Neural crest cell (in vitro differentiated cells): ENCODE measurements around the gene ANKRD53. TPM values are rescaled to one million over a fixed set of nuclear protein-coding genes. Genes with fewer than 3 reads are reported as not detected.
"Not testable (repeated sequence)": the region's sequence is repeated elsewhere in the genome, so short reads cannot be mapped to it uniquely, and the experiment has no call there.

Experiments used
- DNase-seq: peaks from one replicate; pipeline ENCODE4 v3.0.0; 2021; ENCODE audit warnings: low read depth, mixed read lengths, low spot score
- H3K27ac Mint-ChIP-seq: one replicate; pipeline ENCODE4 v1.8.0; 2021; ENCODE audit warnings: mild to moderate bottlenecking, mixed read lengths; ENCODE audit not compliant: unreplicated experiment
- H3K27me3 Mint-ChIP-seq: 2 replicates; pipeline ENCODE4 v1.8.0; 2021; ENCODE audit warnings: low read depth, mild to moderate bottlenecking, mixed read lengths
- H3K36me3 Mint-ChIP-seq: 2 replicates; pipeline ENCODE4 v1.8.0; 2021; ENCODE audit warnings: low read depth, mild to moderate bottlenecking, mixed read lengths
- H3K4me1 Mint-ChIP-seq: 2 replicates; pipeline ENCODE4 v1.8.0; 2021; ENCODE audit warnings: mixed read lengths
- H3K4me3 Mint-ChIP-seq: one replicate; pipeline ENCODE4 v1.8.0; 2021; ENCODE audit warnings: mild to moderate bottlenecking, mixed read lengths
- H3K9me3 Mint-ChIP-seq: 2 replicates; pipeline ENCODE4 v1.8.0; 2021; ENCODE audit warnings: mixed read lengths
- CTCF ChIP-seq: fragments of 200-600 bp; sonication (generic); conservative IDR thresholded peaks from 2 replicates; pipeline ENCODE4 v1.5.0; 2021; ENCODE audit warnings: antibody characterized with exemption, mild to moderate bottlenecking
- total RNA-seq: library from RNA; stranded (reverse); gene quantifications from 2 replicates; pipeline ENCODE4 v1.2.1, GENCODE V29; 2021

Gene ANKRD53
- total RNA-seq, 1 donor from 2014 or later = 1.7 TPM

- Mint-ChIP-seq H3K27ac (peak within 1 kb of the TSS; percentile 58), H3K4me3 (peak within 1 kb of the TSS; percentile 97), H3K9me3 (no peaks in the 10 kb centered on the region), H3K36me3 (no peaks in the 10 kb centered on the region), H3K27me3 (peaks cover 27% of the 10 kb centered on the region), H3K4me1 (peaks cover 38% of the 10 kb centered on the region)
- TF ChIP-seq CTCF = peak; percentile 69
- DNase-seq = peak; percentile 90
These were observed 16.4 kb downstream of the ANKRD53 start, which contains the start of gene TEX261 for GRCh38 chr2:70994699-70995425. TEX261 (minus strand) TSS chr2:70994873; CDS start chr2:70994757, 116 bp downstream.

- DNase-seq = no peak
- peak; percentile 58 for TF ChIP-seq CTCF
- no peaks in the 10 kb centered on the region for H3K36me3 Mint-ChIP-seq
- H3K9me3 Mint-ChIP-seq = no peaks in the 10 kb centered on the region
- H3K4me1 Mint-ChIP-seq = peaks cover 38% of the 10 kb centered on the region
- H3K27me3 Mint-ChIP-seq = peaks cover 27% of the 10 kb centered on the region
- H3K27ac Mint-ChIP-seq = no peak overlapping the region
- peak overlapping the region; percentile 91 for H3K4me3 Mint-ChIP-seq
These were observed 16.9 kb downstream of the ANKRD53 start for GRCh38 chr2:70995426-70995729.

- H3K4me3 Mint-ChIP-seq, H3K36me3 Mint-ChIP-seq, H3K9me3 Mint-ChIP-seq, DNase-seq, H3K27ac Mint-ChIP-seq: not testable (repeated sequence)
- Mint-ChIP-seq H3K4me1 (peaks cover 33% of the 10 kb centered on the region), H3K27me3 (peaks cover 26% of the 10 kb centered on the region)
These were observed 20.5 kb downstream of the ANKRD53 start for GRCh38 chr2:70998885-70999284.

GRCh38 chr2:70999362-70999761, 20.9 kb downstream of the ANKRD53 start:
- Mint-ChIP-seq H3K36me3 (no peaks in the 10 kb centered on the region), H3K27me3 (peaks cover 25% of the 10 kb centered on the region), H3K27ac (no peak overlapping the region), H3K4me3 (no peak overlapping the region), H3K4me1 (peaks cover 31% of the 10 kb centered on the region), H3K9me3 (no peaks in the 10 kb centered on the region)
- no peak for TF ChIP-seq CTCF
- DNase-seq = no peak

- not testable (repeated sequence) for DNase-seq, H3K27ac Mint-ChIP-seq, H3K36me3 Mint-ChIP-seq, H3K4me3 Mint-ChIP-seq, H3K9me3 Mint-ChIP-seq
- Mint-ChIP-seq H3K4me1 (peaks cover 31% of the 10 kb centered on the region), H3K27me3 (peaks cover 25% of the 10 kb centered on the region)
These were observed 21.5 kb downstream of the ANKRD53 start for GRCh38 chr2:70999931-71000330.

GRCh38 chr2:71000780-71001591, 22.6 kb downstream of the ANKRD53 start:
- peaks cover 23% of the 10 kb centered on the region for H3K4me1 Mint-ChIP-seq
- no peaks in the 10 kb centered on the region for H3K9me3 Mint-ChIP-seq
- H3K27ac Mint-ChIP-seq = no peak overlapping the region
- H3K27me3 Mint-ChIP-seq = peaks cover 15% of the 10 kb centered on the region
- no peaks in the 10 kb centered on the region for H3K36me3 Mint-ChIP-seq
- peak; percentile 76 for DNase-seq
- H3K4me3 Mint-ChIP-seq = peak overlapping the region; percentile 49
- TF ChIP-seq CTCF = peak; percentile 92
